K562 (cell line): ENCODE data around the gene MPND. TPM values are rescaled to one million over a fixed set of nuclear protein-coding genes. Genes with fewer than 3 reads are reported as not detected.

Source experiments
- ATF6 ChIP-seq: sonication (generic); formaldehyde crosslinking; IDR thresholded peaks from 2 replicates; pipeline ENCODE4 v1.4.0; 2020; ENCODE audit warnings: mild to moderate bottlenecking, missing genetic modification reagents
- BACH1 ChIP-seq: fragments of 200-800 bp; sonication (Bioruptor generic); IDR thresholded peaks from 2 replicates; pipeline ENCODE4 v1.6.1; 2016; ENCODE audit warnings: missing genetic modification characterization, missing compliant biosample characterization
- FOXJ3 ChIP-seq: sonication (generic); formaldehyde crosslinking; IDR thresholded peaks from 2 replicates; pipeline ENCODE4 v1.4.0; 2020; ENCODE audit warnings: mild to moderate bottlenecking, missing genetic modification reagents
- HDAC3 ChIP-seq: fragments of 450-650 bp; IDR thresholded peaks from 2 replicates; pipeline ENCODE4 v1.6.1; 2018; ENCODE audit warnings: borderline replicate concordance, mild to moderate bottlenecking, moderate library complexity; ENCODE audit not compliant: partially characterized antibody
- HDAC8 ChIP-seq: fragments of 450-650 bp; IDR thresholded peaks from 2 replicates; pipeline ENCODE4 v1.6.1; 2016; ENCODE audit warnings: mild to moderate bottlenecking, missing genetic modification characterization, moderate library complexity, missing compliant biosample characterization
- NCOA6 ChIP-seq: fragments of 450-650 bp; IDR thresholded peaks from 2 replicates; pipeline ENCODE4 v1.6.1; 2017; ENCODE audit warnings: mild to moderate bottlenecking
- NEUROD1 ChIP-seq: fragments of 150-350 bp; IDR thresholded peaks from 2 replicates; pipeline ENCODE4 v1.6.1; 2014; ENCODE audit warnings: borderline replicate concordance, low read length, low read depth; ENCODE audit not compliant: partially characterized antibody
- NFE2L1 ChIP-seq: fragments of 450-650 bp; IDR thresholded peaks from 2 replicates; pipeline ENCODE4 v1.6.1; 2016; ENCODE audit warnings: missing genetic modification characterization, low read depth, mild to moderate bottlenecking, missing compliant biosample characterization, moderate library complexity, borderline replicate concordance
- NR4A1 ChIP-seq, 2 experiments: fragments of 250-450 bp in 1 of 2; fragments of 450-650 bp in 1 of 2; sonication (Bioruptor Pico) in 1 of 2; IDR thresholded peaks; 2 replicates each; pipeline versions ENCODE4 v1.4.0 to v1.6.1; 2016 to 2020; ENCODE audit warnings: mild to moderate bottlenecking in 2 of 2, missing compliant biosample characterization in 1 of 2, missing genetic modification characterization in 1 of 2, moderate library complexity in 1 of 2
- RB1 ChIP-seq: fragments of 450-650 bp; IDR thresholded peaks from 2 replicates; pipeline ENCODE4 v1.6.1; 2017; ENCODE audit warnings: low read depth, mild to moderate bottlenecking
- RERE ChIP-seq: sonication (generic); formaldehyde crosslinking; IDR thresholded peaks from 2 replicates; pipeline ENCODE4 v1.8.0; 2023; ENCODE audit warnings: missing genetic modification reagents, mild to moderate bottlenecking, borderline replicate concordance
- RHOXF2B ChIP-seq: fragments of 250-450 bp; sonication (Bioruptor Pico); conservative IDR thresholded peaks from 2 replicates; pipeline ENCODE4 v1.5.1; 2021
- SP2 ChIP-seq: IDR thresholded peaks from 2 replicates; pipeline ENCODE4 v1.6.1; 2011; ENCODE audit warnings: mild to moderate bottlenecking, low read depth, low read length, moderate library complexity; ENCODE audit not compliant: poor library complexity, severe bottlenecking; ENCODE audit errors: extremely low read depth
- TARDBP ChIP-seq: fragments of 450-650 bp; IDR thresholded peaks from 2 replicates; pipeline ENCODE4 v1.6.1; 2016
- TEAD4 ChIP-seq, 2 experiments: sonication (generic) in 1 of 2; formaldehyde crosslinking in 1 of 2; IDR thresholded peaks; 2 replicates each; pipeline versions ENCODE4 v1.6.1 to v1.8.0; 2012 to 2022; ENCODE audit warnings: borderline replicate concordance in 1 of 2, inconsistent platforms in 1 of 2, low read length in 1 of 2, mild to moderate bottlenecking in 1 of 2, missing genetic modification reagents in 1 of 2
- USF2 ChIP-seq: sonication (generic); formaldehyde crosslinking; IDR thresholded peaks from 2 replicates; pipeline ENCODE4 v1.5.0; 2020; ENCODE audit warnings: missing genetic modification reagents
- ZBED1 ChIP-seq: IDR thresholded peaks from 2 replicates; pipeline ENCODE4 v1.6.1; 2014
- ZFP36 ChIP-seq: fragments of 150-350 bp; IDR thresholded peaks from 2 replicates; pipeline ENCODE4 v1.6.1; 2018; ENCODE audit warnings: low read length, low read depth; ENCODE audit not compliant: partially characterized antibody
- ZNF696 ChIP-seq: fragments of 250-450 bp; sonication (Bioruptor Pico); conservative IDR thresholded peaks from 2 replicates; pipeline ENCODE4 v1.4.0; 2020; ENCODE audit warnings: mild to moderate bottlenecking, moderate library complexity
- polyA plus RNA-seq, 8 experiments: library from polyadenylated mRNA; depleted of rRNA in 4 of 8; stranded (reverse) in 5 of 8; unstranded in 3 of 8; fragments of >200 nt; fragmentation: Nextera tagmentation in 2 of 8; fragmentation: Illumina TruSeq in 1 of 8; extraction: Ambion mirVana in 2 of 8; extraction: Trizol in 1 of 8; gene quantifications; 2 replicates each; pipeline versions ENCODE4 v1.2.1 to v1.2.3, GENCODE V29; 2011 to 2014; ENCODE audit warnings: inconsistent platforms in 1 of 8, missing spikeins in 1 of 8
- total RNA-seq, 7 experiments: library from RNA; depleted of rRNA in 6 of 7; stranded (reverse); fragments of >200 nt in 6 of 7; fragmentation: Illumina TruSeq in 2 of 7; extraction: Trizol in 2 of 7; gene quantifications; 2 replicates each; pipeline versions ENCODE4 v1.2.1 to v1.2.3, GENCODE V29; 2011 to 2021; ENCODE audit warnings: low replicate concordance in 1 of 7

MPND gene
- total and polyA plus RNA-seq, 9 of the 15 experiments (the other 6 are each of a cell fraction or from before 2014, with no cell fraction given) = 0.25 to 14.0 (median 3.9) TPM

- TF ChIP-seq ATF6 (CRISPR knock-in tag) (no peak), NFE2L1 (no peak), BACH1 (tag) (no peak), NEUROD1 (peak; percentile 94), HDAC3 (no peak), ZNF696 (CRISPR knock-in tag) (no peak), RHOXF2B (0 out of 2 replicates have a peak, but pooled peaks have one; percentile 8), ZBED1 (no peak), RERE (CRISPR knock-in tag) (no peak), SP2 (peak; percentile 83), TARDBP (0 out of 2 replicates have a peak, but pooled peaks have one; percentile 52), NCOA6 (no peak), HDAC8 (tag) (peak; percentile 62; the same call in 1 of the 2 replicates), NR4A1 (CRISPR knock-in tag; IDR thresholded peaks at IDR 0.05) (no peak), NR4A1 (tag; IDR thresholded peaks at IDR 0.05) (peak; percentile 42; the same call in 1 of the 2 replicates), RB1 (peak; percentile 100), USF2 (CRISPR knock-in tag) (peak; percentile 97), FOXJ3 (CRISPR knock-in tag) (no peak), TEAD4 (IDR thresholded peaks at IDR 0.05; ENCODE audit: low read length) (no peak), TEAD4 (CRISPR knock-in tag; IDR thresholded peaks at IDR 0.05; ENCODE audit: borderline replicate concordance) (0 out of 2 replicates have a peak, but pooled peaks have one; percentile 20), ZFP36 (no peak)
Measured at GRCh38 chr19:4402171-4403004, 59.0 kb downstream of the MPND start, which contains the start of gene CHAF1A (continued).
